Measurements from ENCODE around the gene ROBO1. TPM values are rescaled to one million over a fixed set of nuclear protein-coding genes. Genes with fewer than 3 reads are reported as not detected.

Gene ROBO1
- total RNA-seq, 1 donor from 2014 or later = 66.5 TPM

DNA sequence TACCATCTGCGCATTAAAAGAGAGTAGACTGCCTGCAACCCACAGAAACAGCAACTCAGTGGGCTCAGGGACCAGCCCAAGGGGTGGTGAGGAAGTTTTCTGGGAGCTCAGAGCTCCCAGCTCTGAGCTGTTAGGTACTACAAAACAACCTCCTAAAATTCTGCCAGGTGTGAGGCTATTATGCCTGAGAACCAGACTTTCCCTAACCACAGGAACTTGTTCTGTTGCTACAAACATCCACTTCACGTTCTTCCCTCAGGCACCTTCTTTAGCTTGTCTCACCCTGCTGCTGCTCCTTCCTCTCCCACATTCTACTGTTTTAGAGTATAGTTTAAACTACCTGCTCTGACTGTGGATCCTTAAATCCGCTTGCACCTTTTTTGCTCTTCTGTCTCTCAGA is 399.4 kb downstream of the ROBO1 start:
- DNase-seq (ENCODE audit: extremely low spot score in 2 of 2) = no peak
- intact Hi-C loops (cut with DNase I) = no loop called here
- no peak overlapping the region for H3K27ac ChIP-seq
- no peaks in the 10 kb centered on the region for H3K27me3 ChIP-seq
- H3K4me1 ChIP-seq = peaks cover 20% of the 10 kb centered on the region
- no peaks in the 10 kb centered on the region for H3K9me3 ChIP-seq
- TF ChIP-seq POLR2A (IDR thresholded peaks at IDR 0.05) (no peak), POLR2AphosphoS5 (IDR thresholded peaks at IDR 0.05; ENCODE audit: insufficient read depth in 1 of 2, low read depth in 1 of 2) (no peak)
- TF ChIP-seq, protein P1, sequence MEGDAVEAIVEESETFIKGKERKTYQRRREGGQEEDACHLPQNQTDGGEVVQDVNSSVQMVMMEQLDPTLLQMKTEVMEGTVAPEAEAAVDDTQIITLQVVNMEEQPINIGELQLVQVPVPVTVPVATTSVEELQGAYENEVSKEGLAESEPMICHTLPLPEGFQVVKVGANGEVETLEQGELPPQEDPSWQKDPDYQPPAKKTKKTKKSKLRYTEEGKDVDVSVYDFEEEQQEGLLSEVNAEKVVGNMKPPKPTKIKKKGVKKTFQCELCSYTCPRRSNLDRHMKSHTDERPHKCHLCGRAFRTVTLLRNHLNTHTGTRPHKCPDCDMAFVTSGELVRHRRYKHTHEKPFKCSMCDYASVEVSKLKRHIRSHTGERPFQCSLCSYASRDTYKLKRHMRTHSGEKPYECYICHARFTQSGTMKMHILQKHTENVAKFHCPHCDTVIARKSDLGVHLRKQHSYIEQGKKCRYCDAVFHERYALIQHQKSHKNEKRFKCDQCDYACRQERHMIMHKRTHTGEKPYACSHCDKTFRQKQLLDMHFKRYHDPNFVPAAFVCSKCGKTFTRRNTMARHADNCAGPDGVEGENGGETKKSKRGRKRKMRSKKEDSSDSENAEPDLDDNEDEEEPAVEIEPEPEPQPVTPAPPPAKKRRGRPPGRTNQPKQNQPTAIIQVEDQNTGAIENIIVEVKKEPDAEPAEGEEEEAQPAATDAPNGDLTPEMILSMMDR (IDR thresholded peaks at IDR 0.05) = no peak
- no peaks in the 10 kb centered on the region for H3K36me3 ChIP-seq
- H3K4me3 ChIP-seq = no peak overlapping the region

DNA sequence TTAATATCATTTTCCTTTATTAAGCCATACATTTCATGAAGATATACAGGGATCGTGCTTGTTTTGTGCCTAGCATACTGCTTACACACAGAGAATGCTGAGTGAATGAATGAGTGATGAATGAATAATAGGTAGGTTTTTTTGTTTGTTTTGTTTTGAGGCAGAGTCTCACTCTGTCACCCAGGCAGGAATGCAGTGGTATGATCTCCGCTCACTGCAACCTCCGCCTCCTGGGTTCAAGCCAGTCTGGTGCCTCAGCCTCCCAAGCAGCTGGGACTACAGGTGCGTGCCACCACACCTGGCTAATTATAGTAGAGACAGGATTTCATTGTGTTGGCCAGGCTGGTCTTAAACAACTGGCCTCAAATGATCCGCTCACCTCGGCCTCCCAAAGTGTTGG is 400.0 kb downstream of the ROBO1 start:
- Histone ChIP-seq H3K4me3 (no peak overlapping the region), H3K27me3 (no peaks in the 10 kb centered on the region), H3K9me3 (no peaks in the 10 kb centered on the region), H3K4me1 (peaks cover 20% of the 10 kb centered on the region), H3K27ac (no peak overlapping the region), H3K36me3 (no peaks in the 10 kb centered on the region)
- intact Hi-C loops (cut with DNase I) = no loop called here
- TF ChIP-seq POLR2AphosphoS5 (IDR thresholded peaks at IDR 0.05; ENCODE audit: insufficient read depth in 1 of 2, low read depth in 1 of 2) (no peak), POLR2A (IDR thresholded peaks at IDR 0.05) (no peak)
- TF ChIP-seq, protein P1 (IDR thresholded peaks at IDR 0.05) = no peak
- DNase-seq (ENCODE audit: extremely low spot score in 2 of 2) = no peak

DNA sequence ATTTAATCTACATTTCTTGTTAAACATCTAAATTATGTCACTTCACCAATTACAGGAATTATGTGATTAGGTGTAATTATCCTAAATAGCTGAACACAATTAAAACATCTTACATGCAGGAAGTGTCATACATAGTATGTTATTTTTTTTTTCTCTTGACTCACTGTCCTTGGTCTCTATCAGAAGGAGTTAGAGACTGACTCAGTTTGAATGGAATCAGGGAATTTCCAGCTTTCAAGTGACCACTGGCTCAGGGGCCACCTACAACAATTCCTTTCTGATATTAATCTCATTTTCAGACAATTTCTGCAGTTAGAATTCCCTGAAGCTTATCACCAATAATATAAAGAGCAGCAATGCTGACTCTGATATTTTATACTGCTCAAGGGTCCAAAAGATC is 400.7 kb downstream of the ROBO1 start:
- H3K36me3 ChIP-seq = no peaks in the 10 kb centered on the region
- H3K27ac ChIP-seq = no peak overlapping the region
- no peak for DNase-seq (ENCODE audit: extremely low spot score in 2 of 2)
- H3K4me3 ChIP-seq = no peak overlapping the region
- no peaks in the 10 kb centered on the region for H3K27me3 ChIP-seq
- TF ChIP-seq POLR2AphosphoS5 (IDR thresholded peaks at IDR 0.05; ENCODE audit: insufficient read depth in 1 of 2, low read depth in 1 of 2) (no peak), POLR2A (IDR thresholded peaks at IDR 0.05) (no peak)
- H3K9me3 ChIP-seq = no peaks in the 10 kb centered on the region
- intact Hi-C loops (cut with DNase I) = no loop called here
- H3K4me1 ChIP-seq = peaks cover 22% of the 10 kb centered on the region

DNA sequence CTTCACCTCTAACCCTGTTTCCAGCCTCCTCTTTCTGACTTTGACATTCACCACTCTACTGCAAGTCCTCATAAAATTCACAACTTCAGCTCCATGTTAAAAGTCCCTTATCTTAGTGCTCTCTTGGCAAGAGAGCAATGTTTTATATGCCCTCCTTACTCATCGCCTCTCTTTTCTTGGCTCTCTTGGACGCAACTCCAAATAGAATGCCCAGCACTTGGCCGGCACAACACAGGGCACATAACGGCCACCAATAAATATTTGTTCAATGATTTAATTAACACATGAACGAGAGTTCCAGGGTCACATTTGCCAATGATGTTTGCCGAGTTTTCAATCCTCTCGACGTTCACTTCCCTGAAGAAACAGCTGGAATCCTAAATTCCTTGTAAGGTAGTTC is 401.4 kb downstream of the ROBO1 start:
- DNase-seq (ENCODE audit: extremely low spot score in 2 of 2) = no peak
- no peaks in the 10 kb centered on the region for H3K27me3 ChIP-seq
- no peak overlapping the region for H3K4me3 ChIP-seq
- peaks cover 24% of the 10 kb centered on the region for H3K4me1 ChIP-seq
- intact Hi-C loops (cut with DNase I) = no loop called here
- no peaks in the 10 kb centered on the region for H3K36me3 ChIP-seq
- H3K9me3 ChIP-seq = no peaks in the 10 kb centered on the region
- no peak overlapping the region for H3K27ac ChIP-seq
- TF ChIP-seq, protein P1 (IDR thresholded peaks at IDR 0.05) = no peak
- TF ChIP-seq POLR2AphosphoS5 (IDR thresholded peaks at IDR 0.05; ENCODE audit: insufficient read depth in 1 of 2, low read depth in 1 of 2) (no peak), POLR2A (IDR thresholded peaks at IDR 0.05) (no peak)

DNA sequence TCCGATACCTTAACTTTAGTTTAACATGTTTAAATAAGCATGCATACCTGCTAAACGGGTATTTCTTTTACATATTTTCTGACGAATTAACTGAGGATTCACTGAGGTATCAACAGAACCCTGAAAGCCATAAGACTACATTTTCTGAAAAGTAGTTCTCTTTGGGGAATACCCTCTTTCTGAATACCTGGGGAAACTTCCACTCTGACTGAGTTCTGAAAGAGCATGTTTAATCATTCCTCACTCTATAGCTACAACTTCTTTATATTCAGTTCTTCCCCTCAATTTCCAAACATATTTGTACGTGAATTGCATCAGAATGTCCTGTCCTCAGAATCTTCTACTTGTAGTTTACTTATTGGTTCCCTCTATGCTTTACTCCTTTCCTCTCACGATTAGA is 403.0 kb downstream of the ROBO1 start:
- DNase-seq (ENCODE audit: extremely low spot score in 2 of 2) = no peak
- H3K4me3 ChIP-seq = no peak overlapping the region
- H3K27me3 ChIP-seq = no peaks in the 10 kb centered on the region
- H3K9me3 ChIP-seq = no peaks in the 10 kb centered on the region
- TF ChIP-seq, protein P1 (IDR thresholded peaks at IDR 0.05) = no peak
- TF ChIP-seq POLR2AphosphoS5 (IDR thresholded peaks at IDR 0.05; ENCODE audit: insufficient read depth in 1 of 2, low read depth in 1 of 2) (no peak), POLR2A (IDR thresholded peaks at IDR 0.05) (no peak)
- no peaks in the 10 kb centered on the region for H3K36me3 ChIP-seq
- no peak overlapping the region for H3K27ac ChIP-seq
- peaks cover 24% of the 10 kb centered on the region for H3K4me1 ChIP-seq
- intact Hi-C loops (cut with DNase I) = no loop called here

Measured in vagina (tissue), 2 donors.